Prostate gland (tissue), 2 donors: ENCODE results near the gene B3GNT2. TPM values are rescaled to one million over a fixed set of nuclear protein-coding genes. Genes with fewer than 3 reads are reported as not detected.
"Not testable (repeated sequence)": the region's sequence is repeated elsewhere in the genome, so short reads cannot be mapped to it uniquely, and the experiment has no call there.

Experiments used
- DNase-seq: peaks from one replicate; pipeline ENCODE4 v3.0.0-alpha.2; 2019; ENCODE audit warnings: low spot score
- H3K27ac ChIP-seq, 2 donors: fragments of 200-600 bp; sonication (generic); 2 replicates each; pipeline ENCODE4 v1.5.1; 2017 to 2019
- H3K27me3 ChIP-seq: fragments of 200-600 bp; sonication (generic); replicated peaks from 2 replicates; pipeline ENCODE4 v1.5.1; 2019; ENCODE audit not compliant: insufficient read depth
- H3K36me3 ChIP-seq, 2 donors: fragments of 200-600 bp; sonication (generic); 1 replicate in 1 of 2; 2 replicates in 1 of 2; pipeline versions ENCODE4 v1.5.1 to v1.8.1; 2017 to 2019
- H3K4me1 ChIP-seq: fragments of 200-600 bp; sonication (generic); replicated peaks from 2 replicates; pipeline ENCODE4 v1.5.1; 2019
- H3K4me3 ChIP-seq, 2 donors: fragments of 200-600 bp; sonication (generic); 2 replicates each; pipeline ENCODE4 v1.5.1; 2017 to 2019
- H3K9me3 ChIP-seq: fragments of 200-600 bp; sonication (generic); 2 replicates; pipeline ENCODE4 v1.5.1; 2017
- CTCF ChIP-seq, 4 experiments: fragments of 200-600 bp in 2 of 4; fragments of 450-650 bp in 2 of 4; sonication (generic) in 2 of 4; IDR thresholded peaks; 1 replicate in 3 of 4; 2 replicates in 1 of 4; pipeline ENCODE4 v1.5.1; 2016 to 2019; ENCODE audit warnings: antibody characterized with exemption in 4 of 4, mild to moderate bottlenecking in 2 of 4, moderate library complexity in 2 of 4
- POLR2A ChIP-seq: fragments of 450-650 bp; IDR thresholded peaks from one replicate; pipeline ENCODE4 v1.6.1; 2016; ENCODE audit warnings: antibody characterized with exemption, mild to moderate bottlenecking
- POLR2AphosphoS5 ChIP-seq: sonication (generic); formaldehyde crosslinking; IDR thresholded peaks from one replicate; pipeline ENCODE4 v1.6.1; 2017; ENCODE audit warnings: antibody characterized with exemption
- WGBS: methylation state at CpG from one replicate; pipeline ENCODE4 v1.1.5; 2018; 5-methylcytosine and 5-hydroxymethylcytosine counted together
- intact Hi-C: fragments of 100-400 bp; cut with DNase I; formaldehyde crosslinking; loops from one replicate; pipeline ENCODE4 v1.14.2; 2022
- total RNA-seq, 2 donors: library from RNA; depleted of rRNA; stranded (reverse); fragments of >200 nt; gene quantifications; one replicate each; pipeline ENCODE4 v1.1.0, GENCODE V29; 2016

The B3GNT2 gene
- total RNA-seq, 2 donors from 2014 or later: 8.5 to 18.7 TPM

GRCh38 chr2:62197925-62198633 is 2.2 kb downstream of the B3GNT2 start:
- no peak for TF ChIP-seq CTCF (IDR thresholded peaks at IDR 0.05)
- Histone ChIP-seq H3K4me3 (peak overlapping the region; percentile 95 to 98), H3K4me1 (no peaks in the 10 kb centered on the region), H3K9me3 (no peaks in the 10 kb centered on the region), H3K27ac (peak overlapping the region in 1 of 2 donors; percentile 92), H3K36me3 (no peaks in the 10 kb centered on the region), H3K27me3 (no peaks in the 10 kb centered on the region)
- WGBS: 33% methylated on average over 5 of the region's 5 CpGs
- no peak for DNase-seq
- intact Hi-C loops: loop anchor here (5.0 kb wide), 3 partner anchors 94 to 509 kb away; partner anchors contain the start of gene EHBP1

GRCh38 chr2:62198854-62199253 is 2.9 kb downstream of the B3GNT2 start:
- not testable (repeated sequence) for H3K27me3 ChIP-seq, H3K27ac ChIP-seq, H3K4me3 ChIP-seq, H3K36me3 ChIP-seq, DNase-seq, H3K4me1 ChIP-seq, H3K9me3 ChIP-seq
- intact Hi-C loops: loop anchor here (5.0 kb wide), 3 partner anchors 93 to 508 kb away; partner anchors contain the start of gene EHBP1
- WGBS: 98% methylated on average over 8 of the region's 8 CpGs

GRCh38 chr2:62199392-62200125 is 3.6 kb downstream of the B3GNT2 start:
- Histone ChIP-seq H3K27me3 (no peaks in the 10 kb centered on the region), H3K36me3 (no peaks in the 10 kb centered on the region), H3K27ac (no peak overlapping the region), H3K4me3 (no peak overlapping the region), H3K4me1 (no peaks in the 10 kb centered on the region), H3K9me3 (no peaks in the 10 kb centered on the region)
- DNase-seq: no peak
- TF ChIP-seq CTCF (IDR thresholded peaks at IDR 0.05) (no peak), POLR2A (no peak), POLR2AphosphoS5 (no peak)
- intact Hi-C loops: loop anchor here (5.0 kb wide), 3 partner anchors 93 to 508 kb away; partner anchors contain the start of gene EHBP1
- WGBS: 82% methylated on average over 1 of the region's 1 CpG

GRCh38 chr2:62200291-62200841 is 4.5 kb downstream of the B3GNT2 start:
- 86% methylated on average over 4 of the region's 4 CpGs for WGBS
- TF ChIP-seq POLR2A (no peak), CTCF (IDR thresholded peaks at IDR 0.05) (no peak), POLR2AphosphoS5 (no peak)
- H3K4me3 ChIP-seq: no peak overlapping the region
- H3K27me3 ChIP-seq: no peaks in the 10 kb centered on the region
- DNase-seq: no peak
- intact Hi-C loops: no loop called here
- no peaks in the 10 kb centered on the region for H3K4me1 ChIP-seq
- H3K27ac ChIP-seq: no peak overlapping the region
- no peaks in the 10 kb centered on the region for H3K36me3 ChIP-seq
- no peaks in the 10 kb centered on the region for H3K9me3 ChIP-seq

GRCh38 chr2:62200868-62201267 is 5.0 kb downstream of the B3GNT2 start:
- Histone ChIP-seq H3K9me3 (no peaks in the 10 kb centered on the region), H3K4me1 (no peaks in the 10 kb centered on the region), H3K27me3 (no peaks in the 10 kb centered on the region), H3K36me3 (no peaks in the 10 kb centered on the region), H3K27ac (no peak overlapping the region), H3K4me3 (no peak overlapping the region)
- TF ChIP-seq POLR2AphosphoS5 (no peak), POLR2A (no peak), CTCF (IDR thresholded peaks at IDR 0.05) (no peak)
- no peak for DNase-seq
- 97% methylated on average over 3 of the region's 3 CpGs for WGBS
- intact Hi-C loops: no loop called here
